T-cell (primary cell): ENCODE results near the gene LRRC61. TPM values are rescaled to one million over a fixed set of nuclear protein-coding genes. Genes with fewer than 3 reads are reported as not detected.
A peak's percentile ranks its signal among the peaks of the same experiment; 100 is the strongest.

Experiments used
- ATAC-seq, 4 experiments: fragments of 200-7000 bp in 3 of 4; fragments of 150-1000 bp in 1 of 4; cut with Tn5 transposase; replicated peaks in 1 of 4; 1 replicate in 3 of 4; 2 replicates in 1 of 4; pipeline ENCODE4 v1.10.0; 2021; ENCODE audit warnings: moderate library complexity in 3 of 4, mild to moderate bottlenecking in 2 of 4, moderate number of reproducible peaks in 1 of 4
- CTCF ChIA-PET, 2 donors: fragments of 300-600 bp; sonication (Branson Sonifier 250); formaldehyde crosslinking; loops; one replicate each; lab custom pipeline; 2022; ENCODE audit warnings: antibody characterized with exemption in 2 of 2; lab: Charles Lee
- POLR2A ChIA-PET, 2 donors: fragments of 300-600 bp; sonication (Branson Sonifier 250); formaldehyde crosslinking; loops; one replicate each; lab custom pipeline; 2022; ENCODE audit warnings: antibody characterized with exemption in 2 of 2; lab: Charles Lee
- DNase-seq, 35 experiments: peaks; one replicate each; pipeline versions ENCODE4 v3.0.0 to v3.0.0-alpha.2; 2013 to 2023
- H3K27ac ChIP-seq: one replicate; pipeline ENCODE4 v1.5.1; 2013; ENCODE audit warnings: low read length
- H3K27me3 ChIP-seq, 2 experiments: replicated peaks in 1 of 2; 1 replicate in 1 of 2; 2 replicates in 1 of 2; pipeline versions ENCODE4 v1.6.1 to v1.7.0; 2013; ENCODE audit warnings: low read length in 1 of 2, mixed read lengths in 1 of 2; ENCODE audit not compliant: control insufficient read depth in 2 of 2, insufficient read depth in 2 of 2; ENCODE audit errors: extremely low read depth in 1 of 2
- H3K36me3 ChIP-seq, 2 donors: 1 replicate in 1 of 2; 2 replicates in 1 of 2; pipeline versions ENCODE4 v1.6.1 to v1.7.0; 2013; ENCODE audit warnings: low read length in 1 of 2; ENCODE audit not compliant: control insufficient read depth in 2 of 2, insufficient read depth in 1 of 2; ENCODE audit errors: extremely low read depth in 1 of 2
- H3K4me1 ChIP-seq, 2 experiments: 1 replicate in 1 of 2; 2 replicates in 1 of 2; pipeline versions ENCODE4 v1.6.1 to v1.7.0; 2013; ENCODE audit warnings: low read length in 2 of 2, mixed read lengths in 1 of 2; ENCODE audit not compliant: insufficient read depth in 2 of 2, control insufficient read depth in 1 of 2; ENCODE audit errors: extremely low read depth in 1 of 2
- H3K4me3 ChIP-seq, 2 donors: 1 replicate in 1 of 2; 2 replicates in 1 of 2; pipeline versions ENCODE4 v1.5.1 to v1.7.0; 2013; ENCODE audit warnings: mild to moderate bottlenecking in 2 of 2, low read length in 1 of 2, moderate library complexity in 1 of 2; ENCODE audit not compliant: control insufficient read depth in 1 of 2; ENCODE audit errors: extremely low read depth in 1 of 2
- H3K9me3 ChIP-seq: 2 replicates; pipeline ENCODE4 v1.7.0; 2013
- H3K27ac Mint-ChIP-seq, 2 donors: one replicate each; pipeline ENCODE4 v1.8.0; 2020 to 2021; ENCODE audit warnings: mild to moderate bottlenecking in 2 of 2, mixed read lengths in 2 of 2
- H3K27me3 Mint-ChIP-seq, 2 donors: one replicate each; pipeline ENCODE4 v1.8.0; 2021 to 2022; ENCODE audit warnings: mixed read lengths in 2 of 2
- H3K36me3 Mint-ChIP-seq: one replicate; pipeline ENCODE4 v1.8.0; 2021; ENCODE audit warnings: mixed read lengths
- H3K4me1 Mint-ChIP-seq, 3 donors: one replicate each; pipeline ENCODE4 v1.8.0; 2020 to 2022; ENCODE audit warnings: mixed read lengths in 3 of 3, mild to moderate bottlenecking in 1 of 3
- H3K4me3 Mint-ChIP-seq, 3 donors: one replicate each; pipeline ENCODE4 v1.8.0; 2020 to 2022; ENCODE audit warnings: mild to moderate bottlenecking in 3 of 3, mixed read lengths in 3 of 3, moderate library complexity in 3 of 3
- H3K9me3 Mint-ChIP-seq, 3 donors: one replicate each; pipeline ENCODE4 v1.8.0; 2020 to 2022; ENCODE audit warnings: mixed read lengths in 3 of 3
- WGBS: methylation state at CpG from one replicate; pipeline ENCODE4 v1.1.5; 2013; ENCODE audit warnings: missing lambda C conversion rate; ENCODE audit not compliant: insufficient coverage; 5-methylcytosine and 5-hydroxymethylcytosine counted together
- total RNA-seq, 35 experiments: library from RNA in 6 of 35; stranded (reverse) in 6 of 35; fragments of 120-200 nt in 1 of 35; gene quantifications; one replicate each; pipeline versions ENCODE4 v1.2.1 to v1.2.4 and lab custom pipeline; 2013 to 2026

LRRC61 gene
- total RNA-seq, 5 donors from 2014 or later (not counting 1 experiment from before 2014, with no cell fraction given): 8.8 to 21.4 (median 16.6) TPM

- Mint-ChIP-seq H3K4me1 (peaks cover 51 to 57% (median 56%) of the 10 kb centered on the region in 3 donors), H3K36me3 (peaks cover 11% of the 10 kb centered on the region), H3K4me3 (peak within 1 kb of the TSS; percentile 92 to 96 (median 95)), H3K27ac (peak within 1 kb of the TSS; percentile 95 to 96), H3K27me3 (no peaks in the 10 kb centered on the region), H3K9me3 (no peaks in the 10 kb centered on the region)
- no peaks in the 10 kb centered on the region for H3K27me3 ChIP-seq
- peak within 1 kb of the TSS; percentile 66 to 82 for H3K4me3 ChIP-seq
- H3K4me1 ChIP-seq: peaks cover 14 to 41% of the 10 kb centered on the region in 2 experiments
- no peaks in the 10 kb centered on the region for H3K36me3 ChIP-seq
- peak; percentile 58 to 67 (median 63) for ATAC-seq
- no peaks in the 10 kb centered on the region for H3K9me3 ChIP-seq
- WGBS: under 1% methylated on average over 82 of the region's 85 CpGs
- ChIA-PET POLR2A (interaction anchor here in 1 of 2 donors (0.7 kb wide), 1 partner anchor 34 kb away, joined by 3 read pairs; no protein-coding TSS in a partner anchor), CTCF (interaction anchor here in 1 of 2 donors (0.7 to 1.3 kb wide), 3 partner anchors 10 to 607 kb away, joined by 3 read pairs; no protein-coding TSS in a partner anchor)
- peak; percentile 46 to 84 (median 68) for DNase-seq
- H3K27ac ChIP-seq: peak within 1 kb of the TSS; percentile 40
Observed at GRCh38 chr7:150368096-150368883, 45.1 kb downstream of the LRRC61 start, which contains the start of gene REPIN1. Gene REPIN1 (plus strand): TSS chr7:150368822. CDS start chr7:150369712, 890 bp downstream.

GRCh38 chr7:150368884-150369747 is 46.0 kb downstream of the LRRC61 start:
- peaks cover 11% of the 10 kb centered on the region for H3K36me3 Mint-ChIP-seq
- H3K9me3 Mint-ChIP-seq: no peaks in the 10 kb centered on the region
- H3K4me3 Mint-ChIP-seq: peak overlapping the region; percentile 92 to 96 (median 95)
- Histone ChIP-seq H3K4me1 (peaks cover 13 to 38% of the 10 kb centered on the region in 2 experiments), H3K27me3 (no peaks in the 10 kb centered on the region), H3K27ac (peak overlapping the region; percentile 40), H3K4me3 (peak overlapping the region; percentile 66 to 82), H3K36me3 (peaks cover 0 to 3% of the 10 kb centered on the region in 2 donors), H3K9me3 (no peaks in the 10 kb centered on the region)
- 0% methylated on average over 47 of the region's 58 CpGs for WGBS
- CTCF ChIA-PET: interaction anchor here in 1 of 2 donors (0.7 to 1.3 kb wide), 4 partner anchors 9 to 607 kb away, joined by 3 to 5 read pairs (median 3); no protein-coding TSS in a partner anchor
- peak overlapping the region; percentile 95 to 96 for H3K27ac Mint-ChIP-seq
- POLR2A ChIA-PET: interaction anchor here (0.6 kb wide), 2 partner anchors 35 to 507 kb away, joined by 3 to 5 read pairs; no protein-coding TSS in a partner anchor
- DNase-seq: peak in 30 of 35 experiments; percentile 25 to 80 (median 56)
- H3K4me1 Mint-ChIP-seq: peaks cover 53 to 59% (median 59%) of the 10 kb centered on the region in 3 donors
- no peaks in the 10 kb centered on the region for H3K27me3 Mint-ChIP-seq
- ATAC-seq: peak; percentile 69 to 73 (median 71)

GRCh38 chr7:150369748-150370501 is 46.8 kb downstream of the LRRC61 start:
- peak overlapping the region; percentile 92 to 96 (median 95) for H3K4me3 Mint-ChIP-seq
- POLR2A ChIA-PET: interaction anchor here in 1 of 2 donors (0.6 to 1.2 kb wide), 2 partner anchors 15 to 34 kb away, joined by 3 read pairs; no protein-coding TSS in a partner anchor
- Histone ChIP-seq H3K4me3 (peak overlapping the region; percentile 66 to 82), H3K27me3 (no peaks in the 10 kb centered on the region), H3K36me3 (peaks cover 0 to 3% of the 10 kb centered on the region in 2 donors), H3K4me1 (peaks cover 10 to 36% of the 10 kb centered on the region in 2 experiments), H3K9me3 (no peaks in the 10 kb centered on the region), H3K27ac (peak overlapping the region; percentile 40)
- H3K9me3 Mint-ChIP-seq: no peaks in the 10 kb centered on the region
- CTCF ChIA-PET: interaction anchor here (1.1 to 1.9 kb wide), 4 partner anchors 13 to 36 kb away, joined by 3 to 6 read pairs (median 6); a partner anchor contains a TSS
- no peak for DNase-seq
- ATAC-seq: no peak
- no peaks in the 10 kb centered on the region for H3K27me3 Mint-ChIP-seq
- H3K36me3 Mint-ChIP-seq: peaks cover 11% of the 10 kb centered on the region
- 65% methylated on average over 14 of the region's 23 CpGs for WGBS
- H3K4me1 Mint-ChIP-seq: peaks cover 53 to 62% (median 61%) of the 10 kb centered on the region in 3 donors
- H3K27ac Mint-ChIP-seq: peak overlapping the region; percentile 95 to 96

- DNase-seq: no peak
- no peaks in the 10 kb centered on the region for H3K9me3 ChIP-seq
- H3K27me3 ChIP-seq: no peaks in the 10 kb centered on the region
- Mint-ChIP-seq H3K4me3 (peak overlapping the region; percentile 59 to 95 (median 92)), H3K4me1 (peaks cover 51 to 60% (median 59%) of the 10 kb centered on the region in 3 donors), H3K27ac (peak overlapping the region; percentile 95 to 96), H3K9me3 (no peaks in the 10 kb centered on the region), H3K27me3 (no peaks in the 10 kb centered on the region), H3K36me3 (peaks cover 11% of the 10 kb centered on the region)
- 72% methylated on average over 3 of the region's 3 CpGs for WGBS
- H3K4me1 ChIP-seq: peaks cover 10 to 38% of the 10 kb centered on the region in 2 experiments
- peaks cover 0 to 3% of the 10 kb centered on the region in 2 donors for H3K36me3 ChIP-seq
- POLR2A ChIA-PET: interaction anchor here in 1 of 2 donors (1.2 kb wide), 1 partner anchor 15 kb away, joined by 3 read pairs; no protein-coding TSS in a partner anchor
- CTCF ChIA-PET: interaction anchor here (0.6 to 1.9 kb wide), 3 partner anchors 15 to 716 kb away, joined by 4 to 6 read pairs (median 6); a partner anchor contains a TSS
- ATAC-seq: no peak
- H3K4me3 ChIP-seq: no peak overlapping the region
- no peak overlapping the region for H3K27ac ChIP-seq
Observed at GRCh38 chr7:150370612-150371071, 47.5 kb downstream of the LRRC61 start.

- peaks cover 11 to 44% of the 10 kb centered on the region in 2 experiments for H3K4me1 ChIP-seq
Observed at GRCh38 chr7:150371131-150371995, 48.2 kb downstream of the LRRC61 start.

More at GRCh38 chr7:150371131-150371995, 48.2 kb downstream of the LRRC61 start:
- no peak overlapping the region for H3K4me3 ChIP-seq
- WGBS: 95% methylated on average over 44 of the region's 48 CpGs
- no peak for ATAC-seq
- no peaks in the 10 kb centered on the region for H3K9me3 ChIP-seq
- no peaks in the 10 kb centered on the region for H3K27me3 ChIP-seq
- H3K27ac ChIP-seq: no peak overlapping the region
- no peaks in the 10 kb centered on the region for H3K9me3 Mint-ChIP-seq
- DNase-seq: no peak
- CTCF ChIA-PET: interaction anchor here (0.6 to 1.9 kb wide), 2 partner anchors 15 to 716 kb away, joined by 4 to 6 read pairs; no protein-coding TSS in a partner anchor
- peaks cover 11% of the 10 kb centered on the region for H3K36me3 Mint-ChIP-seq
- peaks cover 0 to 3% of the 10 kb centered on the region in 2 donors for H3K36me3 ChIP-seq
- peaks cover 52 to 60% (median 59%) of the 10 kb centered on the region in 3 donors for H3K4me1 Mint-ChIP-seq
- peak overlapping the region; percentile 95 to 96 for H3K27ac Mint-ChIP-seq
- H3K4me3 Mint-ChIP-seq: no peak overlapping the region
- H3K27me3 Mint-ChIP-seq: no peaks in the 10 kb centered on the region
- POLR2A ChIA-PET: interaction anchor here in 1 of 2 donors (1.2 kb wide), 1 partner anchor 16 kb away, joined by 3 read pairs; no protein-coding TSS in a partner anchor
